Measurements from ENCODE around the gene TFEB.

TFEB gene

DNA sequence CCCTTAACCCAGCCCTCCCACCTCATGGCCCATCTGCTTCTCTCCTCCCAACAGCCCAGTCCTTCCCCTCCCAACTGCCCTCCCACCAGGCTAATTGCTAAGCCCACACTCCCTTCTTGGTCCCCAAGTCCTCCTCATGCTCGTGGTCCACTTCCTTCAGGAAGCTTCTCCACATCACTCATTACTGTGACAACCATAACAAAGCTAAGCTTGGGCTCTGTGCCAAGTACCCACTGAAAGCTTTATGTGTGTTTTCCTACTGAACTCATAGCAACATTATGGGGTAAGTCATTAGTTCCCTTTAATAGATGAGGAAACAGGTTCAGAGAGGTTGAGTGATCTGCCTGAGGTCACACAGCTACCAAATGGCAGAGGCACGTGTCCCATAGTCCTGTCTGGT, 28.1 kb upstream of the TFEB start:
- DNase-seq, result no peak

DNA sequence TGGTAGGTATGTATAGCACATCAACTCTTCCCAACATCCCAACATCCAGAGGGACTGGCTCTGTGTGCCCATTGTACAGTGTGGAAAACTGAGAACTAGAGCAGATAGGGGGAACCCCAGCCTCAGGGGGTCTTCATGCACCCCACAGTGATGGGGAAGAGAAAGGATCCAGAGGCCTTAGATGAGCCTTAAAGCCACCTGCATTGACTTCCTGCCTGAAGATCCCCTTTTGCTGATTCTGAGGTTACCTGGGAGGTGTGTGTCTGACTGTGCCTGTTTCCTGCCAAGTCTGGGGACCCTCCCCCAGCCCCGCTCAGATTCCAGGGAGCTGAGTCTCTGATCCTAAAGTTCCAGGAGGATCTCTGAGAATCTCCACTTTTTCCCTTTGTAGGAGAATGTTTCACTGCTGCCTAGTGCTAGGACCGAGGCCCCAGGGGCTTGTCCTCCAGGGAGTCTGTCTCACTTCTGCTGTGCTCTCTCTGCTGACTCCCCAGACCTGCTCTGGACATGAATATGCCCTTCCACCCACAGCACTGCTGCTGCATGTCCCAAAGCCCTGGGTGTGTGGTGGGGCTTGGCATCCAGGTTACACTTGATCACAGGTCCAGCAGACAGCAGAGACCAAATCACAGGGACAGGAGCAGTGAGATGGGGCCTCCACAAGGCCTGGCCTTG, 24.6 kb upstream of the TFEB start:
- no peak for DNase-seq

DNA sequence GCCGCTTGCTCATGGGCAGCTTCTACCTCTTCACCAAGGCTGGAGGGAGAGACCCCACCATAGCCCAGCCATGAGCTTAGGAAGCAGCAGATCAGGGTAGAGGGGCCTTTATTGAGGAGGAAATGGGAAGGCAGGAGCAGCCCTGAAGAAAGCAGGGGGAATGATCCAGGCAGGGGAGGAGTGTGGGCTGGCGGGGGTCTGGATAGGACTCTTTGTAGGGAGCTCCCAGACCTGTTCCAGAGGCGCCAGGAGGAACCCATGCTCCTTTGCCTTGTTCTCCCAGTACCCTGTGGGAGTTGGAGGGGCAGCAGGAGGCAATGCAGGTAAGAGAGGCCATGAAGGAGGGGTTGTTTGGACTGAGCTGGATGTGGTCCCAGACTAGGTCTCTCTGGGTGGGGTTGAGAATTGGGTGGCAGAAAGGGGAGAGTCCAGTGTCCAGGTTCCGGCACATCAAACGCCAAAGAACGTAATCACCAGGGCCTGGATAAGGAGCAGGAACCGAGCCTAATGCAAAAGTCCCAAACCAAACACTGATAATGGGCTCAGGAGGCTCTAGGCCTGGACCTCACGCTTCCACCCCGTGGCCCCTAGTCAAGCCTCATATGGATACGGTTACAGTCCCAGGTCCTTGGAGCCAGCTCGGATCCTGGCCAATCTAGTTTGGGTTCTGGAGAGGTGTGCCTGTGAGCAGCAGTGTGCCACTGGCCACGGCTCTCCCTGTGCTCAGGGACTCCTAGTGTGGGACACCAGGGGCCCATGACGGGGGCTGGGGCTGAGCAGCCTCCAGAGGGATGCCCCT, 23.9 kb upstream of the TFEB start:
- no peak for DNase-seq

- DNase-seq, result no peak
Observed at GRCh38 chr6:41758641-41759035, 23.2 kb upstream of the TFEB start.

DNA sequence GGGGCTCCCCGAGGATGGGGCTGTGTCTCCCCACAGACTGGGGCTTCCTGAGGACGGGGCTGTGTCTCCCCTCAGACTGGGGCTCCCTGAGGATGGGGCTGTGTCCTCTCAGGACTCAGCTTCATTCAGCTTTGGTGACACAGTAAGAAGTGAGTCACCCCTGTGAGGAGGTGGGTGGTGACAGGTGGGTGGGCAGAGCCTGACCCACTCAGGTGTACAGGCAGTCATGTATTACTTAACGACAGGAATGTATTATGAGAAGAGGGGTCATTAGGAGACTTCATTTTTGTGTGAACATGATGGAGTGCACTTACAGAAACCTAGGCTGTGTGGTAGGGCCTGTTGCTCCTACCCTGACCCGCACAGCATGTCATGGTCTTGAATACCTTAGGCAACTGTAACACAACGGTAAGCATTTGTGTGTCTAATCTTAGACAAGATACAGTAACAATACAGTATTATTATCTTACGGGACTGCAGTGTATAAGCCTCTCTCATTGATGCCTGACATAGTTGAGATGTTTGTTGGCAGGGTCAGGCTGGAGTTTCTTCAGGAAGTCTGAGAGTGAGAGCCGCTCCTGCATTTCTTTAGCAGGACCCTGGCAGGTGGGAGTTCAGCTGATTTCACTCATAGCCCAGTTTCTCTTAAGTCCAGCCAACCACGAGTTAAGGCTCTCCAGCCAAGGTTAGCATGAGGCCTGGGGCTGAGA, 22.7 kb upstream of the TFEB start:
- DNase-seq, result no peak

GRCh38 chr6:41757271-41757670, 21.9 kb upstream of the TFEB start:
- DNase-seq, result no peak

GRCh38 chr6:41756354-41756753, 20.9 kb upstream of the TFEB start:
- no peak for DNase-seq

DNA sequence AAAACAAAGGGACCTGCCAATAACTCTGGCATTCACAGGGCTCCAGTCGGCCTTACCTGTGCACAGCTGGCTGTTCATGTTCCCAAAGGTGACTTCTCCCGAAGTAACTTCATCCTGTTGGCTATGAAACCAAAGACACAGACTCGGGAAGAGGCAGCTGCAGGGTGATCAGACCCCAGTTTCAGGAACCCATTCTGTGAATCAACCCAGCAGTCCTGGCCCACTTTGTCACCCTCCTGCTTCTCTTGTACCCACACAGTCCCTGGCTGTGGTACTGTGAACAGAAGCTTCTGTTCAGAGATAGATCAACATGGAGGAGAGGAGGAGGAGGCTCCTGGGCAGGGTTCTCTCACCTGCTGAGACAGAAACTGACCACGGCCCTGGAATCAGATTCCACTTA, 20.5 kb upstream of the TFEB start:
- no peak for DNase-seq

DNA sequence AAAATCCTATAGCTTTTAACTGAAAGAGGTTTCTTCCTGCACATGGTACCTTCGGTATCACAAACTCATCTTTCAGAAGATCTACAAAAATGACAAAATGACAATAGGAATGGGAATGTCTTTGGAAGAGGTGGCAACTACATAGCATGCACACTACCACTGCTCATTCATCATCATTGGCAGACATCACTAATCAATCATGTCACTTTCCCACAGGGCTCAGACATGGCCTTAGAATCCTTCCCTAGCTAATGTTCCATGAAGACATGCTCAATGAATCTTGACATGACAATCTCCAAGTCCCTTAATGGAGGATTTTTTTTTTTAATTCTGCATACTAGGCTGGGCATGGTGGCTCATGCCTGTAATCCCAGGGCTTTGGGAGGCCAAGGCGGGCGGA, 15.0 kb upstream of the TFEB start:
- no peak for DNase-seq

- no peak for DNase-seq
Observed at GRCh38 chr6:41748542-41748941, 13.1 kb upstream of the TFEB start.

GRCh38 chr6:41748102-41748477, 12.7 kb upstream of the TFEB start:
- DNase-seq, result no peak

DNA sequence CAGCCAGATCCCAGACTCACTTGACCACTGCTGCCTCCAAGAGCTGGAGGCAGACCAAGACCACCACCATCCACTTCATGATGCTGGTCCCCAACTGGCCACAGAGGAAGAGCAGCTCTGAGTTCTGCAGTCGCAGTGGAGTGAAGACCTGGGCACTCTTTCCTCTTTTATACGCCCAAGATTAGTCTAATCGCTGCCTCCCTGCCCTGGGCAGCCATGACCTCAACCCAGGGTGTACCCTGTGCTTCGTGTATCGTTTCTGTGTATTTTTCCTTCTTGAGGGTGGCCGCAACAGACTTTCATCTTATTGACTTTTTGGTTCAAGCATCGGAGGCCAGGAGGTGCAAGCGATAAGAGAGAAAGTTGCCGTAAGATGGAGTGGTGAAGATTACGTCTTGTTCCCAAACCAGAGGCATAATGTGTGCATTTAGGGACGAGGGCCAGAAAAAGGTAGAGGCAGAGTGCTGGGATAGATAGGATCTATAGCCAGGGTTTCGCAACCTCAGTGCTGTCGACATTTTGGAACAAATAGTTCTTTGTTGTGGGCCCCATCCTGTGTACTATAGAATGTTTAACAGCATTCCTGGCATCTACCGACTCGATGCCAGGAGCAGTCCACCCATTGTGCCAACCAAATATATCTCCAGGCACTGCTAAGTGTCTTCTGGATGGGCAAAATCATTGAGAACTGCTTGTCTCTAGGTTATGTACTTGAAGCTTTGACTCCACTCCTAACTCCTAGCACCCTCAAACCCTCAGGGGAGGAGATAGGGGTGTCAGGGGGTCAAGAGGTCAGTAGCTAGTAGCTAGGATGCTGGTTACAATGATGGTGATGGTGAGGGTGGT, 12.1 kb upstream of the TFEB start, which contains the start of gene PGC:
Gene PGC (minus strand): TSS at position 142 of the 846 bp plus-strand sequence. CDS start 63 bp downstream, at position 79.
- DNase-seq, result no peak

DNA sequence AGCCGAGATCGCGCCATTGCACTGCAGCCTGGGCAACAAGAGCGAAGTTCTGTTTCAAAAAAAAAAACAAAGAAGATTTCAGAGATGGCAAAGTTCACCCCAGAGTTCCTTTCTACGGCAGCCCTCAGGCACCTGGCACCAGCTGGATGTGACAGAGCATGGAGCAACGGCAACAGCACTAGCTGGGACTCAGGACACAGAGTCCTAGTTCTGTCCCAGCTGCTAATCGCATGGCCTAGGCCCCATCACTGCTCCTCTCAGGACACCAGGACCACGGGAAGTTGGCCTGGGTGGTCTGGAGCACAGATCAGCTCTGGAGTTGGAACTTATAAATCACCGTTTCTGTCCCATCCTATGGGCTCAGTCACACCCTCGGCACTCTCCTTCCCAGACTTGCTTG, 10.7 kb upstream of the TFEB start:
- no peak for DNase-seq

DNA sequence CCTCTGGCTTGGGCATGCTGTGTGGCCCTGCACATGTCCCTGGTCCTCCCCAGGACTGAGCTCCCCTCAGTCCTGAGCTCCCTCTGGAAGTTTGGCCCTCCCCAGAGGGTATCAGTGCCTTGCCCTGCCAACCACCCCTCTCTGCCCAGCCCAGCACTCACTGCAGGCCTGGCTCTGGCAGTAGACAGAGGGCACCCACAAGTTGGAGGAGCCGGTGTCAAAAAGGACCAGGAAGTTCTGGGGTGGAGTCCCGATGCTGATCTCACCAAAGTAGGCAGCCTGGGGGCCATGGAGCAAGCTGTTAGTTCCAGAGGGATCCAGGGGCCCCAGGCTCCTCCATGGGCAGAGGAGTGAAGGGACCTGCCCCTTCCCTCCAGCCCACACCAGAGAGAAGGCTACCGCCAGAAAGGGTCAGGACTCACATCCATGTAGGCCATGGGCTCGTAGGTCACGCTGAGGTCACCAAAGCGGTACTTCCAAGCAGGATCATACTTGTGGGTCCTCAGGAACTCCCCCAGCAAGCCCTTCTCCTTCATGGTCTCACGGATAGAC, 8.9 kb upstream of the TFEB start:
- DNase-seq, result no peak

DNA sequence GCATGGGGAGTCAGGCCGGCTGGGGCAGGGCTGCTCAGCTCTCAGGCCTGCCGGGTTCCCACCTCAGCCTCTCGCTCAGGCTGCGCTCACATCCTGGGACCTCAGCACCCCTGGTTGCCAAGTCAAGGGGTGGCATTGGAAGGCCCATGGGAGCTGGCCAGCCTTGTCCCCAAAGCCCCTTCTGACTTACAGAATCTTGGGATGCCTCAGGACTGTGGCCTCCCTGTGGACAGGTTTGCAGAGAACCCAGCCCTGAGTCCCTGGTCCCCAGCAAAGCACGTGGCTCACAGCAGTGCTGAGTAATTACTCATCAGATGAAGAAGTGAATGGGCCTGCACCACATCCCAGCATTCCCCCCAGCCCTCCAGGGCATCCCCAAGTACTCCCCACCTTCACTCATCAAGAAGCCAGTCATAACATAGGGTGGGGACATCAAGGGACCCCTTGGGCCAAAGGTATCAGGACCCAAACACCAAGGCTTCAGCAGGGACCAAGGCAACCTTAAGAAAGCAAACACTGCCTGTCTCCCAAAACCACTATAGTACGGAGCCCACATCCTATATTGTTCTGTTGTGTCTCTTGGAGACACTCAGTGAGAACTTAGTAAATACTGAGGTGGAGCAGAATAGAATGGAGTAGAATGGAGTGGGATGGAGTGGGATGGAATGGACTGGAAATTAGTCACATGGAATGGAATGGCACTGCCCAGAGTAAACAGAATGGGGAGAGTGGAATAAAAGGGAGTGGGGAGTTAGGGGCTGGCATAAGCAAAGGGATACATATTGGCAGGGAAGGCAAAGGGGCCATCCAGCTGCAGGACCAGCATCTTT, 8.2 kb upstream of the TFEB start:
- DNase-seq, result no peak

DNA sequence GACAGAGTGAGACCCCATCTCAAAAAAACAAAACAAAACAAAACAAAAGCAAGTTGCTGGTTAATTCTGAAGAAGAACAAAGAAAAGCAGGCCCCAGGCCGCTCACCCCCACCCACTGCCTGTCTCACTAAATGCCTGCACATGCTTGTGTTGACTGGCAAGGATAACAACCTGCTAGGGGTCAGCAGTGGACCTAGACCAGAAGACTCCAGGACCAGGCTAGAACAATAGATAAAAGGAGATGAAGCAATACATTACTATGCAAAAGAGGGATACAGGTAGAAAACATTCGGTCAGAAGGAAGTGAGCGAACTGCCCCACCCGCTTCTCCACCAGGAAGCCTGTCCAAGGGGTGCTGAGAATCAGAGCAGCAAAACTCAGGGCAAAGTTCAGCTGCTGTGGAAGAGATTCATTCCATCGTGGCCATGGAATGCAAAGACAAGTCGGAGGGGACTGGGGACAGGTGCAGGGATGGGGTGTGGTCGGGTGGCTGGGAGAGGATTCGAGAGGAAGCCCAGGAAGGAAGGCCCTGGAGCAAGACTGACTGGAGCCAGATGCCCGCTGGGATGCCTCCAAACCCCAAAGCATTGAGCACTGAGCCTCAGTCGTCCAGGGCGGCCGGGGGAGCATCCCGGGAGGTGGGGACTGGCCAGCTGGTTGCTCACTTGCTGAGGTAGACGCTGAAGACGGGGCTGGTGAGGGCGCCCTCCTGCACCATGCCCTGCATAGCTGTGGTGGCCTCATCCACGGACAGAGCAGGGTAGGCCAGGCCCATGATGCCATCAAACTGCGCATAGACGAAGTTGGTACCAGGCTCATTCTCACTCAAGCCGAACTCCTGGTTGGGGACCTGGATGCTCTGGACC, 6.5 kb upstream of the TFEB start:
- no peak for DNase-seq

GRCh38 chr6:41740366-41741162, 5.2 kb upstream of the TFEB start:
- DNase-seq, result no peak

- DNase-seq, result no peak
Observed at GRCh38 chr6:41739041-41739440, 3.6 kb upstream of the TFEB start.

- no peak for DNase-seq
Observed at GRCh38 chr6:41737591-41738130, 2.3 kb upstream of the TFEB start.

Data from stimulated activated CD4-positive, alpha-beta T cell treated with anti-CD3 and anti-CD28 coated beads, Interleukin-4, amount 100 ng/mL, for 1 hour (primary cell).